ENCODE measurements around the gene ZSWIM3. TPM values are rescaled to one million over a fixed set of nuclear protein-coding genes. Genes with fewer than 3 reads are reported as not detected.
A peak's percentile ranks its signal among the peaks of the same experiment; 100 is the strongest.
"Not testable (repeated sequence)": the region's sequence is repeated elsewhere in the genome, so short reads cannot be mapped to it uniquely, and the experiment has no call there.

Gene ZSWIM3
- total RNA-seq (2014; rRNA removed; shearing (Covaris generic)): 8.6 and 12.0 TPM in 2 replicates

GRCh38 chr20:45857114-45857881, at the start of gene ZSWIM3, which contains the start of gene ACOT8:
ZSWIM3 (plus strand) TSS chr20:45857614; CDS start chr20:45857826, 212 bp downstream.
ACOT8 (minus strand) TSS chr20:45857392; CDS start chr20:45857315, 77 bp downstream.
- DNase-seq (ENCODE audit: low read depth): peak; percentile 100

GRCh38 chr20:45810191-45810970, 47.0 kb upstream of the ZSWIM3 start:
- no peak for DNase-seq (ENCODE audit: low read depth)

GRCh38 chr20:45812157-45813005, 45.0 kb upstream of the ZSWIM3 start, which contains the start of gene UBE2C:
UBE2C (plus strand) TSS chr20:45812644; CDS start chr20:45812696, 52 bp downstream.
- peak; percentile 100 for DNase-seq (ENCODE audit: low read depth)

- DNase-seq (ENCODE audit: low read depth): no peak
Observed at GRCh38 chr20:45813006-45813340, 44.4 kb upstream of the ZSWIM3 start.

GRCh38 chr20:45813489-45813888, 43.9 kb upstream of the ZSWIM3 start:
- DNase-seq (ENCODE audit: low read depth): no peak

- DNase-seq (ENCODE audit: low read depth): no peak
Observed at GRCh38 chr20:45814314-45814713, 43.1 kb upstream of the ZSWIM3 start.

- DNase-seq (ENCODE audit: low read depth): peak; percentile 44
Observed at GRCh38 chr20:45816951-45817350, 40.5 kb upstream of the ZSWIM3 start.

GRCh38 chr20:45817376-45818194, 39.8 kb upstream of the ZSWIM3 start:
- peak; percentile 96 for DNase-seq (ENCODE audit: low read depth)

GRCh38 chr20:45818239-45818638, 39.2 kb upstream of the ZSWIM3 start:
- DNase-seq (ENCODE audit: low read depth): no peak

GRCh38 chr20:45819466-45819865, 37.9 kb upstream of the ZSWIM3 start:
- no peak for DNase-seq (ENCODE audit: low read depth)

- no peak for DNase-seq (ENCODE audit: low read depth)
Observed at GRCh38 chr20:45821947-45822346, 35.5 kb upstream of the ZSWIM3 start.

- peak; percentile 69 for DNase-seq (ENCODE audit: low read depth)
Observed at GRCh38 chr20:45822857-45823256, 34.6 kb upstream of the ZSWIM3 start.

- DNase-seq (ENCODE audit: low read depth): no peak
Observed at GRCh38 chr20:45823949-45824835, 33.2 kb upstream of the ZSWIM3 start.

- peak; percentile 48 for DNase-seq (ENCODE audit: low read depth)
Observed at GRCh38 chr20:45826381-45827019, 30.9 kb upstream of the ZSWIM3 start.

GRCh38 chr20:45827030-45827652, 30.3 kb upstream of the ZSWIM3 start, which contains the start of gene TNNC2:
TNNC2 (minus strand) TSS chr20:45827312; CDS start chr20:45827248, 64 bp downstream.
- no peak for DNase-seq (ENCODE audit: low read depth)

- no peak for DNase-seq (ENCODE audit: low read depth)
Observed at GRCh38 chr20:45827712-45828111, 29.7 kb upstream of the ZSWIM3 start.

GRCh38 chr20:45828589-45828988, 28.8 kb upstream of the ZSWIM3 start:
- no peak for DNase-seq (ENCODE audit: low read depth)

- not testable (repeated sequence) for DNase-seq (ENCODE audit: low read depth)
Observed at GRCh38 chr20:45829673-45830106, 27.7 kb upstream of the ZSWIM3 start.

GRCh38 chr20:45832619-45833018, 24.8 kb upstream of the ZSWIM3 start:
- no peak for DNase-seq (ENCODE audit: low read depth)
